H9 (cell line): Measurements from ENCODE around the gene SAG. TPM values are rescaled to one million over a fixed set of nuclear protein-coding genes. Genes with fewer than 3 reads are reported as not detected.

Experiments
- DNase-seq: peaks from one replicate; pipeline ENCODE4 v3.0.0-alpha.2; 2017
- H2AFZ ChIP-seq: one replicate; pipeline ENCODE4 v1.6.1; 2013; ENCODE audit warnings: mild to moderate bottlenecking, low read length, control low read depth, moderate library complexity
- H2AK5ac ChIP-seq: 2 replicates; pipeline ENCODE4 v1.6.1; 2013; ENCODE audit warnings: low read length, control low read depth, mixed read lengths; ENCODE audit not compliant: insufficient read length
- H2BK120ac ChIP-seq: one replicate; pipeline ENCODE4 v1.6.1; 2013; ENCODE audit warnings: low read depth, mild to moderate bottlenecking, low read length, control low read depth, inconsistent platforms; ENCODE audit not compliant: poor library complexity, severe bottlenecking
- H2BK12ac ChIP-seq: 2 replicates; pipeline ENCODE4 v1.6.1; 2013; ENCODE audit warnings: low read length, control low read depth, mixed read lengths, low read depth; ENCODE audit not compliant: insufficient read length
- H2BK15ac ChIP-seq: 2 replicates; pipeline ENCODE4 v1.6.1; 2013; ENCODE audit warnings: low read depth, low read length, control low read depth
- H2BK20ac ChIP-seq: one replicate; pipeline ENCODE4 v1.6.1; 2013; ENCODE audit warnings: low read depth, mild to moderate bottlenecking, low read length, control low read depth, inconsistent platforms; ENCODE audit not compliant: poor library complexity, severe bottlenecking
- H2BK5ac ChIP-seq: 2 replicates; pipeline ENCODE4 v1.6.1; 2013; ENCODE audit warnings: low read length, control low read depth, mixed read lengths; ENCODE audit not compliant: insufficient read length
- H3K14ac ChIP-seq: 2 replicates; pipeline ENCODE4 v1.6.1; 2013; ENCODE audit warnings: low read length, control low read depth; ENCODE audit not compliant: insufficient read depth
- H3K18ac ChIP-seq: 2 replicates; pipeline ENCODE4 v1.6.1; 2013; ENCODE audit warnings: low read depth, mild to moderate bottlenecking, mixed read lengths, low read length, control low read depth; ENCODE audit not compliant: insufficient read length
- H3K23ac ChIP-seq: 2 replicates; pipeline ENCODE4 v1.6.1; 2013; ENCODE audit warnings: low read length, control low read depth, mixed read lengths, low read depth; ENCODE audit not compliant: insufficient read length
- H3K23me2 ChIP-seq: 2 replicates; pipeline ENCODE4 v1.6.1; 2013; ENCODE audit warnings: low read depth, mild to moderate bottlenecking, mixed read lengths, low read length, control low read depth; ENCODE audit not compliant: insufficient read length, poor library complexity, severe bottlenecking
- H3K27ac ChIP-seq: 2 replicates; pipeline ENCODE4 v1.5.1; 2013; ENCODE audit warnings: low read length, control low read depth, mixed read lengths, low read depth; ENCODE audit not compliant: insufficient read length
- H3K27me3 ChIP-seq: 2 replicates; pipeline ENCODE4 v1.6.1; 2013; ENCODE audit warnings: low read length, control low read depth, inconsistent platforms; ENCODE audit not compliant: insufficient read depth
- H3K4ac ChIP-seq: 2 replicates; pipeline ENCODE4 v1.6.1; 2013; ENCODE audit warnings: low read depth, mild to moderate bottlenecking, control low read depth, inconsistent platforms, low read length, moderate library complexity
- H3K4me1 ChIP-seq: 2 replicates; pipeline ENCODE4 v1.6.1; 2013; ENCODE audit warnings: low read length, control low read depth, inconsistent platforms; ENCODE audit not compliant: insufficient read depth
- H3K4me2 ChIP-seq: 2 replicates; pipeline ENCODE4 v1.6.1; 2013; ENCODE audit warnings: low read length, control low read depth, mixed read lengths; ENCODE audit not compliant: insufficient read length, insufficient read depth
- H3K56ac ChIP-seq: 2 replicates; pipeline ENCODE4 v1.6.1; 2013; ENCODE audit warnings: low read depth, mild to moderate bottlenecking, mixed read lengths, low read length, control low read depth; ENCODE audit not compliant: insufficient read length
- H3K79me1 ChIP-seq: 2 replicates; pipeline ENCODE4 v1.6.1; 2013; ENCODE audit warnings: low read depth, mild to moderate bottlenecking, moderate library complexity, low read length, control low read depth, inconsistent platforms; ENCODE audit not compliant: insufficient read depth, poor library complexity, severe bottlenecking
- H3K79me2 ChIP-seq: 2 replicates; pipeline ENCODE4 v1.6.1; 2013; ENCODE audit warnings: low read length, control low read depth, inconsistent platforms; ENCODE audit not compliant: insufficient read depth
- H3K9ac ChIP-seq: 2 replicates; pipeline ENCODE4 v1.6.1; 2013; ENCODE audit warnings: low read length, control low read depth, mixed read lengths; ENCODE audit not compliant: insufficient read length; ENCODE audit errors: extremely low read depth
- H3K9me3 ChIP-seq: one replicate; pipeline ENCODE4 v1.6.1; 2013; ENCODE audit warnings: low read depth, low read length, inconsistent platforms; ENCODE audit not compliant: control insufficient read depth
- H3T11ph ChIP-seq: one replicate; pipeline ENCODE4 v1.6.1; 2013; ENCODE audit warnings: mild to moderate bottlenecking, low read length, control low read depth, inconsistent platforms
- H4K20me1 ChIP-seq: one replicate; pipeline ENCODE4 v1.6.1; 2013; ENCODE audit not compliant: control insufficient read depth, insufficient read length, insufficient read depth
- H4K5ac ChIP-seq: 2 replicates; pipeline ENCODE4 v1.6.1; 2013; ENCODE audit warnings: low read depth, mild to moderate bottlenecking, mixed read lengths, low read length, control low read depth; ENCODE audit not compliant: insufficient read length
- H4K8ac ChIP-seq: replicated peaks from 2 replicates; pipeline ENCODE4 v1.6.1; 2013; ENCODE audit warnings: low read length, control low read depth, mixed read lengths, low read depth; ENCODE audit not compliant: insufficient read length
- H4K91ac ChIP-seq: 2 replicates; pipeline ENCODE4 v1.6.1; 2013; ENCODE audit warnings: low read depth, mild to moderate bottlenecking, moderate library complexity, mixed read lengths, low read length, control low read depth; ENCODE audit not compliant: insufficient read length
- H3K27ac Mint-ChIP-seq, 3 experiments: 2 replicates in 2 of 3; 3 replicates in 1 of 3; pipeline ENCODE4 v1.8.0; 2020 to 2021; ENCODE audit warnings: mixed read lengths in 3 of 3, mild to moderate bottlenecking in 1 of 3, moderate library complexity in 1 of 3
- H3K27me3 Mint-ChIP-seq: 2 replicates; pipeline ENCODE4 v1.8.0; 2021; ENCODE audit warnings: low read depth, mild to moderate bottlenecking, moderate library complexity, mixed read lengths
- H3K36me3 Mint-ChIP-seq, 3 experiments: 2 replicates in 2 of 3; 3 replicates in 1 of 3; pipeline ENCODE4 v1.8.0; 2020 to 2021; ENCODE audit warnings: low read depth in 3 of 3, mixed read lengths in 3 of 3; ENCODE audit not compliant: insufficient read depth in 1 of 3
- H3K4me1 Mint-ChIP-seq, 2 experiments: 2 replicates each; pipeline ENCODE4 v1.8.0; 2020; ENCODE audit warnings: mixed read lengths in 2 of 2
- H3K4me3 Mint-ChIP-seq, 2 experiments: 2 replicates in 1 of 2; 3 replicates in 1 of 2; pipeline ENCODE4 v1.8.0; 2020 to 2021; ENCODE audit warnings: mild to moderate bottlenecking in 2 of 2, mixed read lengths in 2 of 2, moderate library complexity in 1 of 2
- H3K9me3 Mint-ChIP-seq, 2 experiments: 2 replicates in 1 of 2; 3 replicates in 1 of 2; pipeline ENCODE4 v1.8.0; 2020; ENCODE audit warnings: mild to moderate bottlenecking in 2 of 2, mixed read lengths in 2 of 2, moderate library complexity in 1 of 2
- WGBS: extraction: QIAGEN DNeasy Blood & Tissue Kit; methylation state at CpG from one replicate; pipeline ENCODE4 v1.1.7; 2013; ENCODE audit warnings: missing lambda C conversion rate, low lambda C conversion rate, mixed read lengths; ENCODE audit not compliant: insufficient read length; ENCODE audit errors: extremely low coverage; 5-methylcytosine and 5-hydroxymethylcytosine counted together
- total RNA-seq: library from RNA; stranded (reverse); gene quantifications from 2 replicates; pipeline ENCODE4 v1.2.1, GENCODE V29; 2021
- TF ChIP-seq, protein P1 (sequence below): fragments of 200-600 bp; sonication (generic); conservative IDR thresholded peaks from 3 replicates; pipeline ENCODE4 v1.8.0; 2021; ENCODE audit warnings: antibody characterized with exemption, mild to moderate bottlenecking

SAG gene
- total RNA-seq, 1 experiment from 2014 or later: not detected

DNA sequence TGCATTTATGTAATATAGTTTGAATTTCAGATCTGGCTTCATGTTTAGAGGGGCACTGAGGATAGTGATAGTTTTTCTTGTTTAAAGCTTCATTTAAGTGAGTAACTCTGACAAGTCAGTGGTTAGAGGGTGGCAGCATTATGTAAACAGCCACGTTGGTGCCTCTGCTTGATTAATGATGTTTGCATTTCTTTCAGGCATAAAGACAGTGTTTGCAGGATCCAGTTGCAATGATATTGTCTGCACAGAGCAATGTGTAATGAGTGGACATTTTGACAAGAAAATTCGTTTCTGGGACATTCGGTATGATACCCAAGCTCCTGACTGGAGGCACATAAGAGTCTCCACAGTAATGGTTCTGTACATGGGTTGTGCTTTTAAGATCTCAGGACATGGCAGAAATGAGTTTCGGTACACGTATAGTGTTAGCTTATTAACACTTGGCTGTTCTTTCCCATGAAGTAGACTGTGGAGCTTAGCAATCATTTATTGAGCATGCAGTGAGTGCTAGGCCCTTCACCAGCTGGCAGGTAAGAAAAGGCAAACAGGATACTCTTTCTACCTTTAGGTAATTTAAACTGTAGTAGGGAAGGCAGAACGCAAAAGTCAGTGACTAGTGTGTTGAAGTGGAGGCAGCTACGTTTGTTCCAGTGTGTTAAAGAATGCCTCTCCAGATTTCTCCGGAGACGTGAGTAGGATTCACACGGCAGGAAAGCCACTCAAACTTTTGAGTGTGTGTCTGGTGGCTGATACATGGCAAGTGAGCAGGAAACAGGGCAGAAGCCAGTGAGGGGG, 17.4 kb upstream of the SAG start:
- Histone ChIP-seq H3K14ac (no peak overlapping the region), H2BK15ac (no peak overlapping the region), H3K4me1 (no peaks in the 10 kb centered on the region), H4K91ac (no peak overlapping the region), H4K5ac (no peak overlapping the region), H3T11ph (no peak overlapping the region), H3K9ac (no peak overlapping the region), H4K8ac (no peak overlapping the region), H2AFZ (no peak overlapping the region), H2BK12ac (no peak overlapping the region), H3K4ac (no peak overlapping the region), H2AK5ac (no peak overlapping the region), H3K79me1 (no peaks in the 10 kb centered on the region), H3K23ac (no peak overlapping the region), H2BK120ac (no peak overlapping the region), H3K23me2 (no peaks in the 10 kb centered on the region), H3K56ac (no peak overlapping the region), H3K9me3 (no peaks in the 10 kb centered on the region), H4K20me1 (no peaks in the 10 kb centered on the region), H3K4me2 (no peak overlapping the region), H2BK5ac (no peak overlapping the region), H3K18ac (no peak overlapping the region), H2BK20ac (no peak overlapping the region), H3K27ac (no peak overlapping the region), H3K27me3 (no peaks in the 10 kb centered on the region), H3K79me2 (no peaks in the 10 kb centered on the region)
- no CpG with 5 or more reads among the region's 10 CpGs for WGBS
- Mint-ChIP-seq H3K27me3 (no peaks in the 10 kb centered on the region), H3K36me3 (peaks cover 52 to 90% (median 79%) of the 10 kb centered on the region in 3 experiments; a peak in 6 of 7 replicates), H3K9me3 (no peaks in the 10 kb centered on the region), H3K4me1 (peaks cover 0 to 2% of the 10 kb centered on the region in 2 experiments; a peak in 1 of 4 replicates), H3K27ac (peak overlapping the region in 1 of 3 experiments; percentile 59; a peak in 1 of 7 replicates), H3K4me3 (no peak overlapping the region)
- DNase-seq: no peak
- TF ChIP-seq, protein P1, sequence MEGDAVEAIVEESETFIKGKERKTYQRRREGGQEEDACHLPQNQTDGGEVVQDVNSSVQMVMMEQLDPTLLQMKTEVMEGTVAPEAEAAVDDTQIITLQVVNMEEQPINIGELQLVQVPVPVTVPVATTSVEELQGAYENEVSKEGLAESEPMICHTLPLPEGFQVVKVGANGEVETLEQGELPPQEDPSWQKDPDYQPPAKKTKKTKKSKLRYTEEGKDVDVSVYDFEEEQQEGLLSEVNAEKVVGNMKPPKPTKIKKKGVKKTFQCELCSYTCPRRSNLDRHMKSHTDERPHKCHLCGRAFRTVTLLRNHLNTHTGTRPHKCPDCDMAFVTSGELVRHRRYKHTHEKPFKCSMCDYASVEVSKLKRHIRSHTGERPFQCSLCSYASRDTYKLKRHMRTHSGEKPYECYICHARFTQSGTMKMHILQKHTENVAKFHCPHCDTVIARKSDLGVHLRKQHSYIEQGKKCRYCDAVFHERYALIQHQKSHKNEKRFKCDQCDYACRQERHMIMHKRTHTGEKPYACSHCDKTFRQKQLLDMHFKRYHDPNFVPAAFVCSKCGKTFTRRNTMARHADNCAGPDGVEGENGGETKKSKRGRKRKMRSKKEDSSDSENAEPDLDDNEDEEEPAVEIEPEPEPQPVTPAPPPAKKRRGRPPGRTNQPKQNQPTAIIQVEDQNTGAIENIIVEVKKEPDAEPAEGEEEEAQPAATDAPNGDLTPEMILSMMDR: no peak
